Peyer's patch (tissue), 4 donors: ENCODE results near the gene DPYD. TPM values are rescaled to one million over a fixed set of nuclear protein-coding genes. Genes with fewer than 3 reads are reported as not detected.

Experiments
- DNase-seq, 3 donors: peaks; one replicate each; pipeline ENCODE4 v3.0.0-alpha.2; 2017 to 2019
- H3K27ac ChIP-seq, 4 donors: fragments of 200-600 bp; sonication (generic); one replicate each; pipeline ENCODE4 v1.5.1; 2016 to 2019
- H3K27me3 ChIP-seq, 2 donors: fragments of 200-600 bp; sonication (generic); one replicate each; pipeline ENCODE4 v1.5.1; 2019
- H3K36me3 ChIP-seq, 3 donors: fragments of 200-600 bp; sonication (generic); one replicate each; pipeline ENCODE4 v1.5.1; 2016 to 2019
- H3K4me1 ChIP-seq, 4 donors: fragments of 200-600 bp; sonication (generic); one replicate each; pipeline ENCODE4 v1.5.1; 2016 to 2019
- H3K4me3 ChIP-seq, 4 donors: fragments of 200-600 bp; sonication (generic); 1 replicate in 3 of 4; 2 replicates in 1 of 4; pipeline ENCODE4 v1.5.1; 2016 to 2019; ENCODE audit warnings: mild to moderate bottlenecking in 1 of 4
- H3K9me3 ChIP-seq, 4 donors: fragments of 200-600 bp; sonication (generic); one replicate each; pipeline ENCODE4 v1.5.1; 2016 to 2019; ENCODE audit warnings: mild to moderate bottlenecking in 1 of 4
- POLR2A ChIP-seq, 2 donors: fragments of 450-650 bp; IDR thresholded peaks; one replicate each; pipeline ENCODE4 v1.5.1; 2017; ENCODE audit warnings: antibody characterized with exemption in 2 of 2, mild to moderate bottlenecking in 2 of 2, moderate library complexity in 2 of 2
- total RNA-seq, 4 donors: library from RNA; depleted of rRNA; stranded (reverse); fragments of >200 nt; gene quantifications; one replicate each; pipeline ENCODE4 v1.1.0, GENCODE V29; 2016
- TF ChIP-seq, protein P1 (sequence below), 6 experiments: fragments of 450-650 bp in 4 of 6; fragments of 200-600 bp in 2 of 6; sonication (generic) in 1 of 6; IDR thresholded peaks; one replicate each; pipeline ENCODE4 v1.5.1; 2017 to 2019; ENCODE audit warnings: antibody characterized with exemption in 6 of 6, mild to moderate bottlenecking in 3 of 6, moderate library complexity in 1 of 6

DPYD gene
- total RNA-seq, 4 donors from 2014 or later, result 30.8 to 39.7 (median 36.4) TPM

DNA sequence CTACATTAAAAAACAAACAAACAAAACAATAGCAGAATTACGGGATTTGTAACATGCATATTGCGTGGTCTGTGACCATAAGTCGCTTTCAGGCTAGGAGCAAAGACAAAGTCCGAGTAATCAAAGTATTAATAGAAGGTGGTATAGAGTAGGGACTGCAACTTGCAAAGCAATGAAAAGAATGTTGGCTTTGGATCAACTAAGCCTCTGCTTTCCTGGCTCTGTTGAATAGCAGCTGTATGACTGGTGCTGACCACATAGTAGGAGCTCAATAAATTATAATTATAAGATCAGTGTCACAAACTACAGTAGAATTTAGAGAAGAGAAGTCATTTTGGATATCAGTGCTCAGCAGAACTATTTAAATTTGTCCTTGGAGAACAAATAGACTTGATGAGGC, 586.4 kb downstream of the DPYD start:
- Histone ChIP-seq H3K4me1 (no peaks in the 10 kb centered on the region), H3K4me3 (no peak overlapping the region), H3K36me3 (no peaks in the 10 kb centered on the region), H3K9me3 (no peaks in the 10 kb centered on the region), H3K27ac (no peak overlapping the region), H3K27me3 (no peaks in the 10 kb centered on the region)
- no peak for DNase-seq
- TF ChIP-seq, protein P1, sequence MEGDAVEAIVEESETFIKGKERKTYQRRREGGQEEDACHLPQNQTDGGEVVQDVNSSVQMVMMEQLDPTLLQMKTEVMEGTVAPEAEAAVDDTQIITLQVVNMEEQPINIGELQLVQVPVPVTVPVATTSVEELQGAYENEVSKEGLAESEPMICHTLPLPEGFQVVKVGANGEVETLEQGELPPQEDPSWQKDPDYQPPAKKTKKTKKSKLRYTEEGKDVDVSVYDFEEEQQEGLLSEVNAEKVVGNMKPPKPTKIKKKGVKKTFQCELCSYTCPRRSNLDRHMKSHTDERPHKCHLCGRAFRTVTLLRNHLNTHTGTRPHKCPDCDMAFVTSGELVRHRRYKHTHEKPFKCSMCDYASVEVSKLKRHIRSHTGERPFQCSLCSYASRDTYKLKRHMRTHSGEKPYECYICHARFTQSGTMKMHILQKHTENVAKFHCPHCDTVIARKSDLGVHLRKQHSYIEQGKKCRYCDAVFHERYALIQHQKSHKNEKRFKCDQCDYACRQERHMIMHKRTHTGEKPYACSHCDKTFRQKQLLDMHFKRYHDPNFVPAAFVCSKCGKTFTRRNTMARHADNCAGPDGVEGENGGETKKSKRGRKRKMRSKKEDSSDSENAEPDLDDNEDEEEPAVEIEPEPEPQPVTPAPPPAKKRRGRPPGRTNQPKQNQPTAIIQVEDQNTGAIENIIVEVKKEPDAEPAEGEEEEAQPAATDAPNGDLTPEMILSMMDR (IDR thresholded peaks at IDR 0.05), result no peak
- no peak for TF ChIP-seq POLR2A (IDR thresholded peaks at IDR 0.05)

DNA sequence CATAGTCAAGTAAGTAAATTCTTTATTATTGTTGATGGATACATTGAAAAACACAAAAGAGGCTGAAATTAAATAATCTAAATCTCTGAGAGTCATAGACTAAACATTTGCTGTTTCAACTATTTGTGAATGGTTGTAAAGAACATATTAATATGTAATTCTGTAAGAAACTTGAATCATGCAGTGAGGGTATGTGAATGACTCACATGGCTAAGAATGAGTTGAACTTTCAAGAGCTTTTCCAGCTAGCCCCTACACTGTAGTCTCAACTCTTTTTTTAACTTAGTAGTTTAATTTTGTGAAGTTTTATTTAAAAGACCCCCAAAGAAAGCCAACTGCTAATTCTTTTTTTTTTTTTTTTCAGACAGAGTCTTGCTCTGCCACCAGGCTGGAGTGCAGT, 588.1 kb downstream of the DPYD start:
- Histone ChIP-seq H3K9me3 (no peaks in the 10 kb centered on the region), H3K27me3 (no peaks in the 10 kb centered on the region), H3K4me1 (no peaks in the 10 kb centered on the region), H3K36me3 (no peaks in the 10 kb centered on the region), H3K27ac (no peak overlapping the region), H3K4me3 (no peak overlapping the region)
- TF ChIP-seq, protein P1 (IDR thresholded peaks at IDR 0.05), result no peak
- TF ChIP-seq POLR2A (IDR thresholded peaks at IDR 0.05), result no peak
- no peak for DNase-seq

DNA sequence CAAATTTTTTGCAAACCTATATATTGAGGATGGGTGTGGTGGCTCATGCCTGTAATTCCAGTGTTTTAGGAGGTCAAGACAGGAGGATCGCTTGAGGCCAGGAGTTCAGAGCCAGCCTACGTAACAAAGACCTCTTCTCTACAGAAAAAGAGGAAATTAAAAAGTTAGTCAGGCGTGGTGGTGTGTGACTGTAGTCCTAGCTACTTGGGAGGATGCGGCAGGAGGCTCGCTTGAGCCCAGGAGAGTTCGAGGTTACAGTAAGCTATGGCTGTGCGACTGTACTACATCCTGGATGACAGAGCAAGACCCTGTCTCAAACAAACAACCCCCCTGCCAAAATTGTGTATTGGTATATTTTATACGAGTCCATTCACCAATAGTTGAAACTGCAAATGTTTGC, 589.7 kb downstream of the DPYD start:
- no peaks in the 10 kb centered on the region for H3K4me1 ChIP-seq
- TF ChIP-seq, protein P1 (IDR thresholded peaks at IDR 0.05), result no peak
- TF ChIP-seq POLR2A (IDR thresholded peaks at IDR 0.05), result no peak
- no peaks in the 10 kb centered on the region for H3K27me3 ChIP-seq
- H3K9me3 ChIP-seq, result no peaks in the 10 kb centered on the region
- H3K36me3 ChIP-seq, result no peaks in the 10 kb centered on the region
- no peak for DNase-seq
- H3K4me3 ChIP-seq, result no peak overlapping the region
- no peak overlapping the region for H3K27ac ChIP-seq

DNA sequence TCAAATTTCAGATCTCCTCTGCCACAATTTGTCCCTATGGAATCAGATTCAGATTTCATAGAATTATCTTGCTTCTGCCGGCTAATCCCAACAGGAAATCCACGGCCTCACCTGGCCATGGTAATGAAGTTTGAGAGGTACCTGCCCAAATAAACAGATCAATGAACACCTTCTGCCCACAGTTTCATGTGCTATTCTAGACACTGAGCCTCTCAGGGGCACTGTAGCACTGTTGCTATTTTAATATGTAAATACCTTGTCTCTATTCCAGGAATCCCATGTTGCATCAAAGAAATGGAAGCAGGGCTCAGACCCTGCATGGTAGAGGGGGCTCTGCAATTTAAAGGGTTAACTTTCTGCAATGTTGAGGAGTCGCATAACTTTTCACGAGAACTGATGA, 606.1 kb downstream of the DPYD start:
- Histone ChIP-seq H3K27me3 (no peaks in the 10 kb centered on the region), H3K9me3 (no peaks in the 10 kb centered on the region), H3K4me3 (no peak overlapping the region), H3K36me3 (no peaks in the 10 kb centered on the region), H3K27ac (no peak overlapping the region), H3K4me1 (no peaks in the 10 kb centered on the region)
- no peak for DNase-seq
- TF ChIP-seq, protein P1 (IDR thresholded peaks at IDR 0.05), result no peak
- no peak for TF ChIP-seq POLR2A (IDR thresholded peaks at IDR 0.05)

DNA sequence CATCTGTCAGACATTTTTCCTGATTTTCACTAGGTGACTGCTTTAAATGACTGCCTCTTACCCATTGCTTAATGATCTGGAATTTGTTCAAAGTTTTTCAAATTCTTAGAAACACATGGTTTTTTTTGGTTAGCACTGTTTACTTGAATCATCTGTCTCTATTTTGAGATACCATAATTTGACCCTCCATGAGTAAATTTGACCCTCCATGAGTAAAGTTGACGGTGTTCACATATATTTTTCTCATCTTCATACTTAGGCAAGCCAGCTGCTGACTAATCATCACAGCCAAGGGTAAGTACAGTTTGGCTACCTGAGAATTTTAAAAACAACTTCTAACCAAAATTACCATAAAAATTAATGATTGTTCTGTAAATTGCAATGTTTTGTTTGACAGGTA, 612.7 kb downstream of the DPYD start:
- TF ChIP-seq, protein P1 (IDR thresholded peaks at IDR 0.05), result no peak
- no peak for TF ChIP-seq POLR2A (IDR thresholded peaks at IDR 0.05)
- Histone ChIP-seq H3K27me3 (no peaks in the 10 kb centered on the region), H3K27ac (no peak overlapping the region), H3K4me1 (no peaks in the 10 kb centered on the region), H3K4me3 (no peak overlapping the region), H3K9me3 (no peaks in the 10 kb centered on the region), H3K36me3 (no peaks in the 10 kb centered on the region)
- no peak for DNase-seq

DNA sequence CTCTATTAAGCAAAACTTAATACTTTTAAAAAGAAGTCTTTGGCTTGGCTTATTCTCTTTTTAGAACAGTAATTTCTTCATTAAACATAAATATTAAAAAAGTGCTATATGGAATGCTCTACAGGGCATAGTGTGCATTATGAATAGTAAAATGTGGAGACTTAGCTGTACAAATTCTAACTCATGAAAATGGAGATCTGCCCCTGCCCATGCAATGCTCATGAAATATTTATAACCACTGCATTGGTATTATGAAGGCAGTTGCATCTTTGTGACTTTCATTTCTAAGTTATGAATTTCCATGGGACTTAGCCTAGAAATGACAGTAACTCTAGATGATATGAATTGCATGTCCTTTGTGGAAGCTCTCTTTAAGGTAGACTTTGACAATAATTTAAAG, 613.3 kb downstream of the DPYD start:
- Histone ChIP-seq H3K27me3 (no peaks in the 10 kb centered on the region), H3K4me1 (no peaks in the 10 kb centered on the region), H3K4me3 (no peak overlapping the region), H3K9me3 (no peaks in the 10 kb centered on the region), H3K36me3 (no peaks in the 10 kb centered on the region), H3K27ac (no peak overlapping the region)
- TF ChIP-seq POLR2A (IDR thresholded peaks at IDR 0.05), result no peak
- TF ChIP-seq, protein P1 (IDR thresholded peaks at IDR 0.05), result no peak
- DNase-seq, result no peak
